SH-SY5Y (cell line): ENCODE measurements around the gene ZDHHC14.

Experiments
- GATA2 ChIP-seq: IDR thresholded peaks from 2 replicates; pipeline ENCODE4 v1.6.1; 2011; ENCODE audit warnings: mild to moderate bottlenecking, low read depth, low read length
- GATA3 ChIP-seq: IDR thresholded peaks from 2 replicates; pipeline ENCODE4 v1.6.1; 2011; ENCODE audit warnings: low read depth, mild to moderate bottlenecking, low read length, moderate library complexity

- TF ChIP-seq GATA2 (no peak), GATA3 (no peak)
Measured at GRCh38 chr6:157713451-157714152, 332.6 kb downstream of the ZDHHC14 start.
